ENCODE data around the gene CFD. TPM values are rescaled to one million over a fixed set of nuclear protein-coding genes. Genes with fewer than 3 reads are reported as not detected.

Gene CFD
- total RNA-seq, 1 experiment from 2014 or later: 8.0 TPM

DNA sequence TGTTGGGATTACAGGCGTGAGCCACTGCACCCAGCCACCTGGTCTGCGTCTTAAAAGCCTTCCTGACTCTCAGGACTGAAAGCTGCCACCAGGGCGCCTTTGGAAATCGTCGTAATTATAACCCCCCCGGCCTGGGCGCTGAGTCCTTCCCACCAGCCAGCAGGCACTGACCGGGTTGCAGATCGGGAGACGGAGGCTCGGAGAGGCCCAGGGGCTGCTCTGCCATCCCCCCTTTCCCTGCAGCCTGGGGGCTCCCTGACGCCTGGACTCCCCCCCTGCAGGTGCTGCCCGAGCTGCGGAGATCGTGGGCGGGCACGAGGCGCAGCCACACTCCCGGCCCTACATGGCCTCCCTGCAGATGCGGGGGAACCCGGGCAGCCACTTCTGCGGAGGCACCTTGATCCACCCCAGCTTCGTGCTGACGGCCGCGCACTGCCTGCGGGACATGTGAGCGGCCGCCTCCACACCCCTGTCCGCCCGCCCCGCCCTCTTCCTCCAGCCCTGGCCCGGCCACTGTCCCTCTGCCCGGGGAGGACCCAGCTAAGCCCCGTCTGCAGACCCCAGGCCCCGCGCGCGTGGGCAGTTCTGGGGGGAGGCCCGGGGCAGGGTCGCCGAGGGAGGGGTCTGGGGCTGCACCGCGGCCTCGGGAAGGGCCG lies 16.2 kb upstream of the CFD start:
- peak overlapping the region; percentile 82 for H3K4me2 ChIP-seq

DNA sequence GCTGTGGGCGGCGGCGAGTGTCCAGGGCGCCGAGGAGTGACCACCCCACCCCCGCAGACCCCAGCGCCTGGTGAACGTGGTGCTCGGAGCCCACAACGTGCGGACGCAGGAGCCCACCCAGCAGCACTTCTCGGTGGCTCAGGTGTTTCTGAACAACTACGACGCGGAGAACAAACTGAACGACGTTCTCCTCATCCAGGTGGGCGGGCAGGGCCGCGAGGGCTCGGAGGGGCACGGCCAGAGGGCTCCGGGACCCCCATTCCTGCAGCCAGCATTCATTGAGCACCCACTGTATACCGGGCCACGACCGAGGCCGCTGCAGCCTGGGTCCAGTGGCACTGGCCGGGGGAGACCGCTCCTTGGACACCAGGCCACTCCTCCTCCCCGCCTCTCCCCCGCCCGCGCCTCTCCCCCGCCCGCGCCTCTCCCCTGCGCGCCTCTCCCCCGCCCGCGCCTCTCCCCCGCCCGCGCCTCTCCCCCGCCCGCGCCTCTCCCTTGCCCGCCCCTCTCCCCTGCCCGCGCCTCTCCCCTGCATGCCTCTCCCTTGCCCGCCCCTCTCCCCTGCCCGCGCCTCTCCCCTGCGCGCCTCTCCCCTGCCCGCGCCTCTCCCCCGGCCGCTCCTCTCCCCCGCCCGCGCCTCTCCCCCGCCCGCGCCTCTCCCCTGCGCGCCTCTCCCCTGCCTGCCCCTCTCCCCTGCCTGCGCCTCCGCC lies 15.5 kb upstream of the CFD start:
- Histone ChIP-seq H3K4me2 (peak overlapping the region; percentile 82), H2AFZ (no peak overlapping the region), H3K9me3 (ENCODE audit: insufficient read depth, low read depth) (no peaks in the 10 kb centered on the region), H3K9me2 (ENCODE audit: insufficient read depth) (no peaks in the 10 kb centered on the region), H3K4me3 (peak overlapping the region; percentile 44), H4K20me1 (ENCODE audit: insufficient read depth) (no peaks in the 10 kb centered on the region), H3K27me3 (ENCODE audit: insufficient read depth, low read depth) (peaks cover 57% of the 10 kb centered on the region), H3K4me1 (replicated peaks; ENCODE audit: insufficient read depth) (no peaks in the 10 kb centered on the region; the same call in 1 of the 2 replicates), H3K79me2 (ENCODE audit: low read depth) (no peaks in the 10 kb centered on the region), H3F3A (ENCODE audit: insufficient read depth, low read depth) (peaks cover 8% of the 10 kb centered on the region; the same call in 1 of the 2 replicates), H3K27ac (no peak overlapping the region), H3K36me3 (ENCODE audit: low read depth) (no peaks in the 10 kb centered on the region)
- CTCF ChIA-PET: no interaction called here
- TF ChIP-seq, protein P1, sequence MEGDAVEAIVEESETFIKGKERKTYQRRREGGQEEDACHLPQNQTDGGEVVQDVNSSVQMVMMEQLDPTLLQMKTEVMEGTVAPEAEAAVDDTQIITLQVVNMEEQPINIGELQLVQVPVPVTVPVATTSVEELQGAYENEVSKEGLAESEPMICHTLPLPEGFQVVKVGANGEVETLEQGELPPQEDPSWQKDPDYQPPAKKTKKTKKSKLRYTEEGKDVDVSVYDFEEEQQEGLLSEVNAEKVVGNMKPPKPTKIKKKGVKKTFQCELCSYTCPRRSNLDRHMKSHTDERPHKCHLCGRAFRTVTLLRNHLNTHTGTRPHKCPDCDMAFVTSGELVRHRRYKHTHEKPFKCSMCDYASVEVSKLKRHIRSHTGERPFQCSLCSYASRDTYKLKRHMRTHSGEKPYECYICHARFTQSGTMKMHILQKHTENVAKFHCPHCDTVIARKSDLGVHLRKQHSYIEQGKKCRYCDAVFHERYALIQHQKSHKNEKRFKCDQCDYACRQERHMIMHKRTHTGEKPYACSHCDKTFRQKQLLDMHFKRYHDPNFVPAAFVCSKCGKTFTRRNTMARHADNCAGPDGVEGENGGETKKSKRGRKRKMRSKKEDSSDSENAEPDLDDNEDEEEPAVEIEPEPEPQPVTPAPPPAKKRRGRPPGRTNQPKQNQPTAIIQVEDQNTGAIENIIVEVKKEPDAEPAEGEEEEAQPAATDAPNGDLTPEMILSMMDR (conservative IDR thresholded peaks at IDR 0.05): no peak
- no peak for TF ChIP-seq EZH2 (IDR thresholded peaks at IDR 0.05; ENCODE audit: low read depth)
- intact Hi-C loops (cut with micrococcal nuclease; ENCODE audit: unreplicated experiment): no loop called here
- POLR2A ChIA-PET (ENCODE audit: unreplicated experiment): no interaction called here
- no TSS peak for BruUV-seq (replicated peaks)
- DNase-seq: no peak

More for the DNA sequence above, 16.2 kb upstream of the CFD start:
- DNase-seq: peak in 1 of 2 experiments; percentile 41
- Histone ChIP-seq H3K9me2 (ENCODE audit: insufficient read depth) (no peaks in the 10 kb centered on the region), H3K27me3 (ENCODE audit: insufficient read depth, low read depth) (peaks cover 51% of the 10 kb centered on the region), H3K27ac (no peak overlapping the region), H3K36me3 (ENCODE audit: low read depth) (no peaks in the 10 kb centered on the region), H2AFZ (no peak overlapping the region), H3K9me3 (ENCODE audit: insufficient read depth, low read depth) (no peaks in the 10 kb centered on the region), H3K79me2 (ENCODE audit: low read depth) (no peaks in the 10 kb centered on the region), H4K20me1 (ENCODE audit: insufficient read depth) (no peaks in the 10 kb centered on the region), H3K4me3 (peak overlapping the region; percentile 44), H3F3A (ENCODE audit: insufficient read depth, low read depth) (0 out of 2 replicates have a peak, but pooled peaks cover 6% of the 10 kb centered on the region), H3K4me1 (replicated peaks; ENCODE audit: insufficient read depth) (no peaks in the 10 kb centered on the region; the same call in 1 of the 2 replicates)
- TF ChIP-seq, protein P1 (conservative IDR thresholded peaks at IDR 0.05): no peak
- TF ChIP-seq EZH2 (IDR thresholded peaks at IDR 0.05; ENCODE audit: low read depth): no peak
- intact Hi-C loops (cut with micrococcal nuclease; ENCODE audit: unreplicated experiment): no loop called here
- no TSS peak for BruUV-seq (replicated peaks)
- ChIA-PET CTCF (interaction anchor here (0.6 kb wide), 1 partner anchor 309 kb away, joined by 4 read pairs; no protein-coding TSS in a partner anchor), POLR2A (ENCODE audit: unreplicated experiment) (no interaction called here)

DNA sequence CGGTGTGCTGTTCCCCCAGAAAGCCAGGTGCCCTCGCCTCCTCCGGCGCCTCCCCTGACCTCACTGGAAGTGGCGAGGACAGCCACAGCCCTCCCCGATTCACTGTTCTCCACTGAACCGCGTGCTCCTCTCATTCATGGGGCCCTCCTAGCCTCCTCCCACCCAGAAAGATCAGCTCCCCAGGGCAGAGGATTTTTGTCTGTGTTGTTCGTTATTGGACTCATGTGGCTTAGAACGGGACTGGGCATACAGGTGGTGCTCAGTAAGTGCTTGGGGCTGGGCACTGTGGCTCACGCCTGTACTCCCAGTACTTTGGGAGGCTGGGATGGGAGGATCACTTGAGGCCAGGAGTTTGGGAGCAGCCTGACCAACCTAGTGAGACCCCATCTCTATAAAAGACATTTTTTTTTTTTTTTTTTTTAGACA lies 14.9 kb upstream of the CFD start:
- Histone ChIP-seq H4K20me1 (ENCODE audit: insufficient read depth) (no peaks in the 10 kb centered on the region), H3K9me3 (ENCODE audit: insufficient read depth, low read depth) (no peaks in the 10 kb centered on the region), H3K4me3 (no peak overlapping the region; the same call in 1 of the 2 replicates), H3K4me2 (peak overlapping the region; percentile 51), H3F3A (ENCODE audit: insufficient read depth, low read depth) (peaks cover 10% of the 10 kb centered on the region; the same call in 1 of the 2 replicates), H3K27ac (no peak overlapping the region), H3K27me3 (ENCODE audit: insufficient read depth, low read depth) (peaks cover 57% of the 10 kb centered on the region), H2AFZ (no peak overlapping the region), H3K4me1 (replicated peaks; ENCODE audit: insufficient read depth) (no peaks in the 10 kb centered on the region; the same call in 1 of the 2 replicates), H3K36me3 (ENCODE audit: low read depth) (no peaks in the 10 kb centered on the region), H3K9me2 (ENCODE audit: insufficient read depth) (no peaks in the 10 kb centered on the region), H3K79me2 (ENCODE audit: low read depth) (no peaks in the 10 kb centered on the region)
- intact Hi-C loops (cut with micrococcal nuclease; ENCODE audit: unreplicated experiment): no loop called here
- POLR2A ChIA-PET (ENCODE audit: unreplicated experiment): no interaction called here
- BruUV-seq (replicated peaks): no TSS peak
- TF ChIP-seq, protein P1 (conservative IDR thresholded peaks at IDR 0.05): no peak
- peak; percentile 55; the same call in 1 of the 2 replicates for TF ChIP-seq EZH2 (IDR thresholded peaks at IDR 0.05; ENCODE audit: low read depth)
- CTCF ChIA-PET: interaction anchor here (0.6 kb wide), 1 partner anchor 20 kb away, joined by 8 read pairs; no protein-coding TSS in a partner anchor
- DNase-seq: no peak
